Gastrocnemius medialis (tissue), 4 donors: ENCODE measurements around the gene GALNT18. TPM values are rescaled to one million over a fixed set of nuclear protein-coding genes. Genes with fewer than 3 reads are reported as not detected.

ENCODE experiments used
- ATAC-seq, 2 donors: fragments of 150-250 bp; one replicate each; pipeline ENCODE4 v1.9.1; 2016
- DNase-seq, 2 donors: peaks; one replicate each; pipeline ENCODE4 v3.0.0-alpha.2; 2019
- H3K27ac ChIP-seq, 4 donors: fragments of 200-600 bp; sonication (generic); 1 replicate in 1 of 4; 2 replicates in 3 of 4; pipeline ENCODE4 v1.5.1; 2016 to 2018; ENCODE audit warnings: mild to moderate bottlenecking in 2 of 4, moderate library complexity in 1 of 4
- H3K27me3 ChIP-seq, 3 donors: fragments of 200-600 bp; sonication (generic) in 2 of 3; 1 replicate in 1 of 3; 2 replicates in 2 of 3; pipeline versions ENCODE4 v1.5.1 to v1.6.0; 2016 to 2019; ENCODE audit warnings: mild to moderate bottlenecking in 1 of 3, moderate library complexity in 1 of 3
- H3K36me3 ChIP-seq, 2 donors: fragments of 200-600 bp; sonication (generic) in 1 of 2; one replicate each; pipeline ENCODE4 v1.5.1; 2017 to 2018
- H3K4me1 ChIP-seq, 2 donors: fragments of 200-600 bp; sonication (generic) in 1 of 2; one replicate each; pipeline ENCODE4 v1.5.1; 2016 to 2017; ENCODE audit warnings: mild to moderate bottlenecking in 2 of 2
- H3K4me3 ChIP-seq, 4 donors: fragments of 200-600 bp; sonication (generic) in 3 of 4; 1 replicate in 1 of 4; 2 replicates in 3 of 4; pipeline ENCODE4 v1.5.1; 2016 to 2019; ENCODE audit warnings: mild to moderate bottlenecking in 2 of 4
- H3K9me3 ChIP-seq, 3 donors: fragments of 200-600 bp; sonication (generic) in 2 of 3; 1 replicate in 1 of 3; 2 replicates in 2 of 3; pipeline ENCODE4 v1.5.1; 2016 to 2019
- CTCF ChIP-seq, 5 experiments: fragments of 450-650 bp in 3 of 5; fragments of 200-600 bp in 2 of 5; sonication (generic) in 2 of 5; IDR thresholded peaks in 4 of 5; conservative IDR thresholded peaks in 1 of 5; 1 replicate in 4 of 5; 2 replicates in 1 of 5; pipeline ENCODE4 v1.5.1; 2016 to 2019; ENCODE audit warnings: antibody characterized with exemption in 5 of 5, mild to moderate bottlenecking in 3 of 5, moderate library complexity in 3 of 5
- POLR2A ChIP-seq, 2 donors: fragments of 450-650 bp; IDR thresholded peaks; one replicate each; pipeline ENCODE4 v1.6.1; 2017; ENCODE audit warnings: antibody characterized with exemption in 2 of 2, mild to moderate bottlenecking in 2 of 2, moderate library complexity in 2 of 2
- in situ Hi-C, 4 donors: fragments of 200-750 bp; cut with MboI; loops; one replicate each; pipeline versions ENCODE4 v1.15.0 to v1.8.0; 2017; ENCODE audit warnings: low sequenced_read_pairs in 4 of 4
- intact Hi-C: fragments of 100-400 bp; cut with DNase I; formaldehyde crosslinking; loops from one replicate; pipeline ENCODE4 v1.15.1; 2023; ENCODE audit warnings: low total_unique reads
- total RNA-seq, 4 donors: library from RNA; depleted of rRNA; stranded (reverse); fragments of >200 nt; gene quantifications; one replicate each; pipeline versions ENCODE4 v1.1.0 to v1.2.3, GENCODE V29; 2016

The GALNT18 gene
- total RNA-seq, 4 donors from 2014 or later = 10.5 to 29.2 (median 11.2) TPM

- intact Hi-C loops = no loop called here
Observed at GRCh38 chr11:11668274-11668673, 46.5 kb upstream of the GALNT18 start.

GRCh38 chr11:11667056-11667455, 45.3 kb upstream of the GALNT18 start:
- Histone ChIP-seq H3K4me1 (no peaks in the 10 kb centered on the region), H3K9me3 (no peaks in the 10 kb centered on the region), H3K4me3 (no peak overlapping the region), H3K27ac (no peak overlapping the region), H3K36me3 (no peaks in the 10 kb centered on the region), H3K27me3 (no peaks in the 10 kb centered on the region)
- in situ Hi-C loops = no loop called here
- intact Hi-C loops = no loop called here
- TF ChIP-seq POLR2A (IDR thresholded peaks at IDR 0.05) = no peak
- TF ChIP-seq CTCF (IDR thresholded peaks at IDR 0.05 in 4 of 5, conservative IDR thresholded peaks at IDR 0.05 in 1 of 5) = no peak
- DNase-seq (no peak), ATAC-seq (no peak)

More at GRCh38 chr11:11668274-11668673, 46.5 kb upstream of the GALNT18 start:
- H3K27me3 ChIP-seq = no peaks in the 10 kb centered on the region
- TF ChIP-seq POLR2A (IDR thresholded peaks at IDR 0.05) (no peak), CTCF (IDR thresholded peaks at IDR 0.05 in 4 of 5, conservative IDR thresholded peaks at IDR 0.05 in 1 of 5) (no peak)
- DNase-seq (no peak), ATAC-seq (no peak)
- no peaks in the 10 kb centered on the region for H3K36me3 ChIP-seq
- in situ Hi-C loops = no loop called here
- no peak overlapping the region for H3K27ac ChIP-seq
- no peaks in the 10 kb centered on the region for H3K4me1 ChIP-seq
- no peak overlapping the region for H3K4me3 ChIP-seq
- H3K9me3 ChIP-seq = no peaks in the 10 kb centered on the region

GRCh38 chr11:11665407-11665806, 43.6 kb upstream of the GALNT18 start:
- in situ Hi-C loops = no loop called here
- no peak for DNase-seq
- H3K27me3 ChIP-seq = no peaks in the 10 kb centered on the region
- no peaks in the 10 kb centered on the region for H3K9me3 ChIP-seq
- no peak overlapping the region for H3K4me3 ChIP-seq
- no peak for ATAC-seq
- H3K36me3 ChIP-seq = no peaks in the 10 kb centered on the region
- TF ChIP-seq POLR2A (IDR thresholded peaks at IDR 0.05) (no peak), CTCF (IDR thresholded peaks at IDR 0.05 in 4 of 5, conservative IDR thresholded peaks at IDR 0.05 in 1 of 5) (no peak)
- no peak overlapping the region for H3K27ac ChIP-seq
- H3K4me1 ChIP-seq = peaks cover under 1 to 3% of the 10 kb centered on the region in 2 donors
- intact Hi-C loops = no loop called here

- no peak for TF ChIP-seq CTCF (IDR thresholded peaks at IDR 0.05 in 4 of 5, conservative IDR thresholded peaks at IDR 0.05 in 1 of 5)
- no peak for TF ChIP-seq POLR2A (IDR thresholded peaks at IDR 0.05)
- Histone ChIP-seq H3K4me3 (no peak overlapping the region), H3K27me3 (no peaks in the 10 kb centered on the region), H3K36me3 (no peaks in the 10 kb centered on the region), H3K9me3 (no peaks in the 10 kb centered on the region), H3K27ac (no peak overlapping the region), H3K4me1 (peaks cover 5% of the 10 kb centered on the region in 2 donors)
- in situ Hi-C loops = no loop called here
- DNase-seq = no peak
- intact Hi-C loops = no loop called here
- ATAC-seq = no peak
Observed at GRCh38 chr11:11663907-11664306, 42.1 kb upstream of the GALNT18 start.

- intact Hi-C loops = no loop called here
- in situ Hi-C loops = no loop called here
- no peaks in the 10 kb centered on the region for H3K36me3 ChIP-seq
Observed at GRCh38 chr11:11662578-11662977, 40.8 kb upstream of the GALNT18 start.

More at GRCh38 chr11:11662578-11662977, 40.8 kb upstream of the GALNT18 start:
- H3K4me1 ChIP-seq = peaks cover 5% of the 10 kb centered on the region in 2 donors
- no peak overlapping the region for H3K4me3 ChIP-seq
- no peak for DNase-seq
- H3K9me3 ChIP-seq = no peaks in the 10 kb centered on the region
- H3K27me3 ChIP-seq = no peaks in the 10 kb centered on the region
- no peak for ATAC-seq
- TF ChIP-seq POLR2A (IDR thresholded peaks at IDR 0.05) = no peak
- no peak for TF ChIP-seq CTCF (IDR thresholded peaks at IDR 0.05 in 4 of 5, conservative IDR thresholded peaks at IDR 0.05 in 1 of 5)
- H3K27ac ChIP-seq = no peak overlapping the region
